ENCODE measurements around the gene CD6. TPM values are rescaled to one million over a fixed set of nuclear protein-coding genes. Genes with fewer than 3 reads are reported as not detected.

The CD6 gene
- total RNA-seq, 1 donor from 2014 or later: 0.33 TPM

DNA sequence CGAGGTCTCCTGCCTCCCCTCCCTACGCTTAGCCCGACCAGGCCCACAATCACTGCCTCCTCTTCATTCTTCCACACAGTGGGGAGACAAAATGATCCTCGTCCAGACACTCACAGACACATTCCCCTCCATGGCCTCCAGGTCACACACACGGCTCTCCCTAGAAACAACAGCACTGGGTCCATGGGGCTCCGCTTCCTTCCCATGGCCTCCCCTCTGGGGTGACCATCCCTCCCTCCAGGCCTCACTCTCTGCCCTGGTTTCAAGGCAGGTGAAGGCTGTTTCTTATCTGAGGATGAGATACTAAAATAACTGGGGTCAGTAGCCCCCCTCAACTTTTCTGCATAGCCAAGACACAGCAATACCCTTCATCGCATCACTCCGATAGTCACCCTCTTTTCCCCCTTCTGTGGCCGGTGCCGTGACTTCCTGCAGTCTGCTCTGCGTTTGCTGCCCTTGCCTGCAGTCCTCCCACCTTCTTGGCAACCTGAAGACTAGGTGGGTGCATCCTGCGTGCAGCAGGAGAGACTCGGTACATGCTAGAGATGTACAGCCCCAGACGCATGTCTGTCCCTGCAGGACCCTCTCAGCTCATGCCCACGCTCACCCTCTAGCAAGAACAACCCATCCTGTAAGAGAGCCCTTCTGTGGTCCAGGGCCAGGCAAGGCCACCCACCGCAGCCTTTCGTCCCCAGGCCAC, 55.8 kb downstream of the CD6 start:
- no peaks in the 10 kb centered on the region for H3K36me3 Mint-ChIP-seq (ENCODE audit: low read depth, unreplicated experiment)
- TF ChIP-seq, protein P1, sequence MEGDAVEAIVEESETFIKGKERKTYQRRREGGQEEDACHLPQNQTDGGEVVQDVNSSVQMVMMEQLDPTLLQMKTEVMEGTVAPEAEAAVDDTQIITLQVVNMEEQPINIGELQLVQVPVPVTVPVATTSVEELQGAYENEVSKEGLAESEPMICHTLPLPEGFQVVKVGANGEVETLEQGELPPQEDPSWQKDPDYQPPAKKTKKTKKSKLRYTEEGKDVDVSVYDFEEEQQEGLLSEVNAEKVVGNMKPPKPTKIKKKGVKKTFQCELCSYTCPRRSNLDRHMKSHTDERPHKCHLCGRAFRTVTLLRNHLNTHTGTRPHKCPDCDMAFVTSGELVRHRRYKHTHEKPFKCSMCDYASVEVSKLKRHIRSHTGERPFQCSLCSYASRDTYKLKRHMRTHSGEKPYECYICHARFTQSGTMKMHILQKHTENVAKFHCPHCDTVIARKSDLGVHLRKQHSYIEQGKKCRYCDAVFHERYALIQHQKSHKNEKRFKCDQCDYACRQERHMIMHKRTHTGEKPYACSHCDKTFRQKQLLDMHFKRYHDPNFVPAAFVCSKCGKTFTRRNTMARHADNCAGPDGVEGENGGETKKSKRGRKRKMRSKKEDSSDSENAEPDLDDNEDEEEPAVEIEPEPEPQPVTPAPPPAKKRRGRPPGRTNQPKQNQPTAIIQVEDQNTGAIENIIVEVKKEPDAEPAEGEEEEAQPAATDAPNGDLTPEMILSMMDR (IDR thresholded peaks at IDR 0.05; ENCODE audit: unreplicated experiment): no peak
- no peak for DNase-seq (ENCODE audit: low spot score)
- no peak overlapping the region for H3K27ac Mint-ChIP-seq (ENCODE audit: unreplicated experiment)
- no peaks in the 10 kb centered on the region for H3K9me3 Mint-ChIP-seq (ENCODE audit: unreplicated experiment)
- peaks cover 22% of the 10 kb centered on the region for H3K4me1 Mint-ChIP-seq (ENCODE audit: unreplicated experiment)
- H3K27me3 Mint-ChIP-seq (ENCODE audit: unreplicated experiment): peaks cover 11% of the 10 kb centered on the region
- H3K4me3 Mint-ChIP-seq (ENCODE audit: unreplicated experiment): peak overlapping the region; percentile 62

DNA sequence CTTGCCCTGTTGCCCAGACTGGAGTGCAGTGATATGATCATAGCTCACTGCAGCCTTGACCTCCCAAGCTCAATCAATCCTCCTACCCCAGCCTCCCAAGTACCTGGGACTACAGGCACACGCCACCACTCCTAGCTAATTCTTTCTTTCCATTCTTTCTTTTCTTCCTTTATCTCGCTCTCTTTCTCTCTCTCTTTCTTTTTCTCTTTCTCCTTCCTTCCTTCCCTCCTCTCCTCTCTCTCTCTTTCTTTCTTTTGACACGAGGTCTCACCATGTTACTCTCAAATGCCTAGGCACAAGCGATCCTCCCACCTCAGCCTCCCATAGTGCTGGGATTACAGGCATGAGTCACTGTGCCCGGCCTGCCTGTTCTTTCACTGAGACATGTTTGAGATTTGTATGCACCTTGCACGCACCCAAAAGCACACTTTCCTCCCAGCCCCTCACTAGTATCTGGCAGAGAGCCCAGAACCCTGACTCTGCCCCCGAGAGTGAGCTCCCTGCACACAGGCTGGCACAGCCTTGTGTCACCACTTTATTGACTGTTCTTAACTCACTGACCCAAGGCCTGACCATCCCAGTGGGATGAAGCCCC, 56.8 kb downstream of the CD6 start:
- peaks cover 8% of the 10 kb centered on the region for H3K27me3 Mint-ChIP-seq (ENCODE audit: unreplicated experiment)
- TF ChIP-seq, protein P1 (IDR thresholded peaks at IDR 0.05; ENCODE audit: unreplicated experiment): no peak
- no peak for DNase-seq (ENCODE audit: low spot score)
- no peak overlapping the region for H3K4me3 Mint-ChIP-seq (ENCODE audit: unreplicated experiment)
- H3K36me3 Mint-ChIP-seq (ENCODE audit: low read depth, unreplicated experiment): no peaks in the 10 kb centered on the region
- no peaks in the 10 kb centered on the region for H3K9me3 Mint-ChIP-seq (ENCODE audit: unreplicated experiment)
- no peak overlapping the region for H3K27ac Mint-ChIP-seq (ENCODE audit: unreplicated experiment)
- H3K4me1 Mint-ChIP-seq (ENCODE audit: unreplicated experiment): peaks cover 17% of the 10 kb centered on the region

DNA sequence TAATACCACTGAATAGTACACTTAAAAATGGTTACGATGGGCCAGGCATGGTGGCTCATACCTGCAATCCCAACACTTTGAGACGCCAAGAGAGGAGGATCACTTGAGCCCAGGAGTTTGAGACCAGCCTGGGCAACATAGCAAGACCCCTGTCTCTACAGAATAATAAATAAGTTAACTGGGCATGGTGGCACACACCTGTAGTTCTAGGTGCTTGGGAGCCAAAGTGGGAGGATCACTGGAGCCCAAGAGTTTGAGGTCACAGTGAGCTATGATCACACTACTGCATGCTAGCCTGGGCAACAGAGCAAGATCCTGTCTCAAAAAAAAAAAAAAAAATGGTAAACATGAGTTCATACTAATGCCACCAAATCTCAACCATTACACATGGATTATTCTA, 61.3 kb downstream of the CD6 start:
- Mint-ChIP-seq H3K9me3 (ENCODE audit: unreplicated experiment) (no peaks in the 10 kb centered on the region), H3K27me3 (ENCODE audit: unreplicated experiment) (peaks cover 2% of the 10 kb centered on the region), H3K27ac (ENCODE audit: unreplicated experiment) (no peak overlapping the region), H3K4me3 (ENCODE audit: unreplicated experiment) (no peak overlapping the region), H3K36me3 (ENCODE audit: low read depth, unreplicated experiment) (no peaks in the 10 kb centered on the region), H3K4me1 (ENCODE audit: unreplicated experiment) (peaks cover 2% of the 10 kb centered on the region)
- TF ChIP-seq, protein P1 (IDR thresholded peaks at IDR 0.05; ENCODE audit: unreplicated experiment): no peak
- no peak for DNase-seq (ENCODE audit: low spot score)

DNA sequence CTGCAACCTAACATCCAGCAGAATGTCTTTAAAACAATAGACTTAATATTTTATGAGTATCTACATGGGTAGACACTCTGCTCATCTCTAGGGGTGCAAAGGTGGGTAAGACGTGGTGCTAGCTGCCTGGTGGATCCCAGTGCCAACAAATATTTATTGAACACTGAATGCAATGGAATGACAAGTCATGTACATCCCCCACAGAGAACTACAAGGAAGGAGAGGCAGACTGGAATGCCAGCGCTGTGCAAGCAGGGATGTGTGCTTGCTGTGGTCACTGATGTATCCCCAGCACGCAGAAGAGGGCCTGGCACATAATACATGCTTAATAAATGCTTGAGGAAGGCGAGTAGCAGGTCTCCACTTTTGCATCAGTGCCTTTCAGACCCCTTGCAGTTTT, 61.9 kb downstream of the CD6 start:
- Mint-ChIP-seq H3K27ac (ENCODE audit: unreplicated experiment) (no peak overlapping the region), H3K36me3 (ENCODE audit: low read depth, unreplicated experiment) (no peaks in the 10 kb centered on the region), H3K4me1 (ENCODE audit: unreplicated experiment) (no peaks in the 10 kb centered on the region), H3K27me3 (ENCODE audit: unreplicated experiment) (peaks cover 2% of the 10 kb centered on the region), H3K9me3 (ENCODE audit: unreplicated experiment) (no peaks in the 10 kb centered on the region), H3K4me3 (ENCODE audit: unreplicated experiment) (no peak overlapping the region)
- TF ChIP-seq, protein P1 (IDR thresholded peaks at IDR 0.05; ENCODE audit: unreplicated experiment): no peak
- no peak for DNase-seq (ENCODE audit: low spot score)

DNA sequence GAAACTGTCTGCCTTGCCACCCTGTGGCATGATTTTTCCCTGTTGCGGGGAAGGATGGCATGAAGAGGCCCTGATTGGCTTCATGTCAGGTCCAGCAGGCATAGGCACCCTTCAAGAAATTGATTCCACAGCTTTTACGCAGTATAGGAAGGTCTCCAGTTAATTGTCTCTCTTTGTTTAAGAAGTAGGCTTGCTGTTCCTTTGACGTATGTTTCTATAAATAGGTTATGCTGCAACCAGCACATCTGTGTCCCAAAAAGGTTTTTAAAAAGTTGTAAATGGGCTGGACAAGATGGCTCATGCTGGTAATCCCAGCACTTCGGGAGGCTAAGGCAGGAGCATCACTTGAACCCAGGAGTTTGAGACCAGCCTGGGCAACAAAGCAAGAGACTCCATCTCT, 62.6 kb downstream of the CD6 start:
- H3K4me1 Mint-ChIP-seq (ENCODE audit: unreplicated experiment): no peaks in the 10 kb centered on the region
- no peaks in the 10 kb centered on the region for H3K9me3 Mint-ChIP-seq (ENCODE audit: unreplicated experiment)
- H3K27ac Mint-ChIP-seq (ENCODE audit: unreplicated experiment): no peak overlapping the region
- peaks cover 2% of the 10 kb centered on the region for H3K27me3 Mint-ChIP-seq (ENCODE audit: unreplicated experiment)
- H3K4me3 Mint-ChIP-seq (ENCODE audit: unreplicated experiment): no peak overlapping the region
- TF ChIP-seq, protein P1 (IDR thresholded peaks at IDR 0.05; ENCODE audit: unreplicated experiment): no peak
- no peak for DNase-seq (ENCODE audit: low spot score)
- H3K36me3 Mint-ChIP-seq (ENCODE audit: low read depth, unreplicated experiment): no peaks in the 10 kb centered on the region
